Choroid plexus epithelial cell (primary cell): Measurements from ENCODE around the gene CCDC141.

ENCODE experiments used
- DNase-seq: peaks from one replicate; pipeline ENCODE4 v3.0.0-alpha.2; 2010; ENCODE audit warnings: low read depth
- H3K4me3 ChIP-seq: 2 replicates; pipeline ENCODE4 v1.5.1; 2011; ENCODE audit warnings: low read depth, mild to moderate bottlenecking, control low read depth, low read length, moderate library complexity
- TF ChIP-seq, protein P1 (sequence below): conservative IDR thresholded peaks from 2 replicates; pipeline ENCODE4 v1.5.1; 2011; ENCODE audit warnings: low read depth, mild to moderate bottlenecking, control low read depth, inconsistent platforms, low read length, moderate library complexity

CCDC141 gene

DNA sequence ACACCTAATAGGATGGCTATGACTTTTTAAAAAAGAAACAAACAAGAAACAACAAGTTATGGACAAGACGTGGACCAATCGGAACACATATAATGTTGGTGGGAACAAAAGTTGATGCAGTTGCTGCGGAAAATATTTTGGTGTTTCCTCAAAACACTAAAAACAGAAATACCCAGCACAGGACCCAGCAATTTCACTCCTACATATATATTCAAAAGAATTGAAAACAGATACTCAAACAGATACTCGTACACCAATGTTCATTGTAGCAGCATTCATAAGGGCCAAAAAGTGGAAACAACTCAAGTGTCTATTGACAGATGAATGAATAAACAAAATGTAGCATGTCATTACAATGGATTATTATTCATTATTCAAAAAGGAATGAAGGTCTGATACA lies 12.1 kb downstream of the CCDC141 start:
- H3K4me3 ChIP-seq: no peak overlapping the region
- no peak for DNase-seq
- TF ChIP-seq, protein P1, sequence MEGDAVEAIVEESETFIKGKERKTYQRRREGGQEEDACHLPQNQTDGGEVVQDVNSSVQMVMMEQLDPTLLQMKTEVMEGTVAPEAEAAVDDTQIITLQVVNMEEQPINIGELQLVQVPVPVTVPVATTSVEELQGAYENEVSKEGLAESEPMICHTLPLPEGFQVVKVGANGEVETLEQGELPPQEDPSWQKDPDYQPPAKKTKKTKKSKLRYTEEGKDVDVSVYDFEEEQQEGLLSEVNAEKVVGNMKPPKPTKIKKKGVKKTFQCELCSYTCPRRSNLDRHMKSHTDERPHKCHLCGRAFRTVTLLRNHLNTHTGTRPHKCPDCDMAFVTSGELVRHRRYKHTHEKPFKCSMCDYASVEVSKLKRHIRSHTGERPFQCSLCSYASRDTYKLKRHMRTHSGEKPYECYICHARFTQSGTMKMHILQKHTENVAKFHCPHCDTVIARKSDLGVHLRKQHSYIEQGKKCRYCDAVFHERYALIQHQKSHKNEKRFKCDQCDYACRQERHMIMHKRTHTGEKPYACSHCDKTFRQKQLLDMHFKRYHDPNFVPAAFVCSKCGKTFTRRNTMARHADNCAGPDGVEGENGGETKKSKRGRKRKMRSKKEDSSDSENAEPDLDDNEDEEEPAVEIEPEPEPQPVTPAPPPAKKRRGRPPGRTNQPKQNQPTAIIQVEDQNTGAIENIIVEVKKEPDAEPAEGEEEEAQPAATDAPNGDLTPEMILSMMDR: no peak

DNA sequence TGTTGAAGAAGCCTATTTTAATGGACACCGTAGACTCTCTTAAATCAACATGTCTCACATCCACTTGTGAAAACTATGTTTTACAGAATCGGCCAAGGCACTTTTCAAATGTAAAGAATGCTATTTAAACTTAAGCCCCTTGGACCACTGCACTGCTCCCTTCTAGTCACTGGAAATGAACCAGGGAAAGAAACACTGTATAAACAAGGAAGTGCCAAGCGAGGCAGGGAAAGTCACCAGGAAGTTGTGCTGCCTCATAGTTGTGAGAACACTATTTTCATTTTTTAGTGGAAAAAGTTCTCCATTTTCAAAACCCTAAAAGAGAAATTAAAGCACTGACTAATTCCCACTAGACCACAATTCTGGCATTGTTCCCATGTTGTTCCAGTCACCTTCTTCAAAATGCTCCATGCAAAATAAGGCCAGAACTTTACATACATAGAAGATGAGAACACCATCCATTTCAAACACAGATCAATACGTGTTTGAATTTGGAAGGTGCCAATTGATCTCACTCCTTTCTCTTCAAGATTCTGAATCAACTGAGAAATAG lies 13.5 kb downstream of the CCDC141 start:
- no peak for DNase-seq
- TF ChIP-seq, protein P1: no peak
- no peak overlapping the region for H3K4me3 ChIP-seq

DNA sequence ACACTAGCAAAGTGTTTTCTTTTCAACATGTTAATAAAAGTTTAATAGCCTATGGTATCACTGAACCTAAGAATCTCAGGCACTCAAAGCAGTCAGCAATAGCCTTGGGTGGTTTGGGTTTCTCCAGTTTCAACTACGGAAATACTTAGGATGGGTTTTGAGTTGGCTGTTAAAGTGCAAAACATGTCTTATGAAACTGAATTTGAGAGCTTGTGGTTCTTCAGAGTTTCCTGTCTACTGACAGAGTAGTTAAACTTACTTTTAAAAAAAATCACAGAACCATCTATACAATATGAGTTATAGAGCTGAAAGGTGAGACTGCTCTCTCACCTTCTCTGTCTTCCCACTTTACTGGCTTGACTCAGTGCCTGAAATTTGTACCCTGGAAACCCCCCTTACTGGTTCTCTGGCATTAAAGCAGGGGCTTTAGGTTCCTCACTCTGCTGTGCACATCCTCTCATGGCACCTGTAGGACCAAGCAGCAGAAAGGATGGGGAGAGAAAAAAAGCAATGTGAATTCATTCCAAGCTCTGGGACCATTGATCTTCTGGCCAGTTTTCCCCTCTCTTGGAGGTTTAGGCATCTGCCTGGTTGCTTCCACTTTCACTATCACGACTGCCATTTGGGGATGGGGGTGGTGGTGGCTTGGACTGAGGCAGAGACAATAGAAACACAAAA lies 18.1 kb downstream of the CCDC141 start:
- TF ChIP-seq, protein P1: no peak
- peak; percentile 61 for DNase-seq
- no peak overlapping the region for H3K4me3 ChIP-seq

DNA sequence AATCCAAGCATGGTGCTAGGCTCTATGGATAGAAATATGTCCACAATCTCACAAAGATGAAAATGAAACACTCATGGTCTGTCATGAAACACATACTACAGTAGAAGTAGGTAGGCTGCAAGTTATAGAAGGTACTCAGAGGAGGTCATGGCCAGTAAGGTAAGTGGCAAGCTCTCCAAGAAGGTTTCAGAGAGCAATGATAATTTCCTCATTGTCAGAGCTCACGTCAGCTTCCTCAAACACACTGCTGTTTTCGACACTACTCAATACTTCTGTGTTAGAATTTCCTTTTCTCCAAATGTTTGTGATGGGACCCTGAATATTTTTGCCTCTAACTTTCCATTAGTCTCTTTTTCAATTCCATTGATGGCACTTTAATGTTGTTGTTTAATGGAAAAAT lies 25.5 kb downstream of the CCDC141 start:
- H3K4me3 ChIP-seq: no peak overlapping the region
- DNase-seq: no peak
- TF ChIP-seq, protein P1: no peak

DNA sequence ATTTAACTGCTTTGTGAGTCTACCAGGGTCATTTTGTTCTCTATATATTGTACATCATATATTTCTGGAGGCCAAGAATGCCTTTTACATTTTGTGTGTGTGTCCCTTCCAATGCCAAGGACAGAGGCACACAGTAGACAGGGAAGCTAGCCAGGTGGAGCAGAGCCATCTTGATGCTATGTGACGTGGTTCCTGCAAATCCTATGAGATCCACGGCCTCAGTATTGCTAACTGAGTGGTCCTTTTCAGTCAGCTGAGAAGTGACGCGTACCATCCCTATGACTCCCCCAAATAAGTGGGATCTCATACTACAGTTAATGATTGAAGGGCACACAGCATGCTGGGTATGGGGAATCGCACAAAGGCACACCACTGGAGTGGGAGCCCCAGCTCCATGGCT lies 27.3 kb downstream of the CCDC141 start:
- H3K4me3 ChIP-seq: no peak overlapping the region
- TF ChIP-seq, protein P1: no peak
- no peak for DNase-seq

DNA sequence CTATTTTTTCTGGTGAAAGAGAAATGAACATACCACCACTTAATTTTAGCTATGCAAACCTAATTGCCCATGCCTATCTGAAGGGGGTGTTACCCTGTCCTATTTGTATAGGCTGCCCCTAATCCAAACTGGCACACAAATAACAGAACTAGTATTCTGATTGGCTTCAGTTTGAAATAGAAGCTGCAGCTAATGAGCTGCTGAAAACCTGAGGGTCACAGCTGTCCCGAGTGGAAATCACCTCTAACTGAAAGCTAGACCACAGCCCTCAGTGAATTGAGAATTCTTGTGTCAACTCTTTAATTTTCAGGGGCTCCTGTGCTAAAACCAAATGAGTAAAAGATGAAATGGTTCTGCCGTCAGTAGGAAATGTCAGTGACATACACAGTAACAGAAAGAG lies 28.7 kb downstream of the CCDC141 start:
- H3K4me3 ChIP-seq: no peak overlapping the region
- TF ChIP-seq, protein P1: no peak
- no peak for DNase-seq
